ENCODE data around the gene OR51B4.

The OR51B4 gene

DNA sequence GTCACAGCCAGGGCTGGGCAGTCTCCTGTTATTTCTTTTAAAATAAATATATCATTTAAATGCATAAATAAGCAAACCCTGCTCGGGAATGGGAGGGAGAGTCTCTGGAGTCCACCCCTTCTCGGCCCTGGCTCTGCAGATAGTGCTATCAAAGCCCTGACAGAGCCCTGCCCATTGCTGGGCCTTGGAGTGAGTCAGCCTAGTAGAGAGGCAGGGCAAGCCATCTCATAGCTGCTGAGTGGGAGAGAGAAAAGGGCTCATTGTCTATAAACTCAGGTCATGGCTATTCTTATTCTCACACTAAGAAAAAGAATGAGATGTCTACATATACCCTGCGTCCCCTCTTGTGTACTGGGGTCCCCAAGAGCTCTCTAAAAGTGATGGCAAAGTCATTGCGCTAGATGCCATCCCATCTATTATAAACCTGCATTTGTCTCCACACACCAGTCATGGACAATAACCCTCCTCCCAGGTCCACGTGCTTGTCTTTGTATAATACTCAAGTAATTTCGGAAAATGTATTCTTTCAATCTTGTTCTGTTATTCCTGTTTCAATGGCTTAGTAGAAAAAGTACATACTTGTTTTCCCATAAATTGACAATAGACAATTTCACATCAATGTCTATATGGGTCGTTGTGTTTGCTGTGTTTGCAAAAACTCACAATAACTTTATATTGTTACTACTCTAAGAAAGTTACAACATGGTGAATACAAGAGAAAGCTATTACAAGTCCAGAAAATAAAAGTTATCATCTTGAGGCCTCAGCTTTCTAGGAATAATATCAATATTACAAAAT is 13.4 kb downstream of the OR51B4 start:
- intact Hi-C loops (cut with micrococcal nuclease), result no loop called here
- Mint-ChIP-seq H3K4me3 (no peak overlapping the region), H3K27ac (no peak overlapping the region), H3K36me3 (ENCODE audit: low read depth) (no peaks in the 10 kb centered on the region), H3K9me3 (no peaks in the 10 kb centered on the region), H3K27me3 (no peaks in the 10 kb centered on the region), H3K4me1 (ENCODE audit: low read depth) (no peaks in the 10 kb centered on the region)

DNA sequence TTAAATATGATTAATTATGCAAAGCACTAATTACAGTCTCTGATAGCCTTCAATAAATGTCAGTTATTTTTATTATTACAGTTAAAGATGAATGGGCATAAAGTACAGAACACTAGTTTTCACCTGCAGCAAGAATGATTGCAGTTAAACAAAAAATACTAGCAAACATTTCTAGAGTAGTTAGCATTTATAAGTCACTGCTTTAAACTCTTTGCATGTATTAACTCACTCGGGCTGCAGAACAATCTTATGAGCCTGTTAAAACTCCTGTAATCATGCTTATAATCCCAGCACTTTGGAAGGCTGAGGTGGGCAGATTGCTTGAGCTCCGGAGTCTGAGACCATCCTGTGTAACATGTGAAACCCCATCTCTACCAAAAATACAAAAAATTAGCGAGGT is 14.8 kb downstream of the OR51B4 start:
- Mint-ChIP-seq H3K27me3 (no peaks in the 10 kb centered on the region), H3K27ac (no peak overlapping the region), H3K36me3 (ENCODE audit: low read depth) (no peaks in the 10 kb centered on the region), H3K4me3 (no peak overlapping the region), H3K9me3 (no peaks in the 10 kb centered on the region), H3K4me1 (ENCODE audit: low read depth) (no peaks in the 10 kb centered on the region)
- intact Hi-C loops (cut with micrococcal nuclease), result no loop called here

DNA sequence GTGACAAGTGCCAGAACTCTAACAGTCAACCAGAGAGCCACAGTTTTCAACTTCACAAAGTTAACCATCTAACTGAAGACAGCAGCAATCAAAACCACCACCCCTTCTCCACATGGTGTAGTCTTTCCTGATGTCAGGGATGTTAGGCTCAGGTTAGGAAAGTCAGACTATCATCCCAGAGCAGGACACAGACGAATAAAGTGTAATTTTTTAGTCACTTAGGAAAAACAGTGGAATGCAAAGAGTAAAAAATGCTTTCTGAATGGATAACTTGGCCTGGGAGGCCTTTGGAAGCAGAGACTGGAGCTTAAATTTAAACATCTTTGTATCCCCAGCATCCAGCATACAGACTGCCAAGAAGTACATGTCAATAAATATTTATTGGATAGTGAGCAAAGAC is 15.4 kb downstream of the OR51B4 start:
- no peak overlapping the region for H3K4me3 Mint-ChIP-seq
- H3K27ac Mint-ChIP-seq, result no peak overlapping the region
- H3K9me3 Mint-ChIP-seq, result no peaks in the 10 kb centered on the region
- no peaks in the 10 kb centered on the region for H3K27me3 Mint-ChIP-seq
- no peaks in the 10 kb centered on the region for H3K36me3 Mint-ChIP-seq (ENCODE audit: low read depth)
- intact Hi-C loops (cut with micrococcal nuclease), result no loop called here
- no peaks in the 10 kb centered on the region for H3K4me1 Mint-ChIP-seq (ENCODE audit: low read depth)

DNA sequence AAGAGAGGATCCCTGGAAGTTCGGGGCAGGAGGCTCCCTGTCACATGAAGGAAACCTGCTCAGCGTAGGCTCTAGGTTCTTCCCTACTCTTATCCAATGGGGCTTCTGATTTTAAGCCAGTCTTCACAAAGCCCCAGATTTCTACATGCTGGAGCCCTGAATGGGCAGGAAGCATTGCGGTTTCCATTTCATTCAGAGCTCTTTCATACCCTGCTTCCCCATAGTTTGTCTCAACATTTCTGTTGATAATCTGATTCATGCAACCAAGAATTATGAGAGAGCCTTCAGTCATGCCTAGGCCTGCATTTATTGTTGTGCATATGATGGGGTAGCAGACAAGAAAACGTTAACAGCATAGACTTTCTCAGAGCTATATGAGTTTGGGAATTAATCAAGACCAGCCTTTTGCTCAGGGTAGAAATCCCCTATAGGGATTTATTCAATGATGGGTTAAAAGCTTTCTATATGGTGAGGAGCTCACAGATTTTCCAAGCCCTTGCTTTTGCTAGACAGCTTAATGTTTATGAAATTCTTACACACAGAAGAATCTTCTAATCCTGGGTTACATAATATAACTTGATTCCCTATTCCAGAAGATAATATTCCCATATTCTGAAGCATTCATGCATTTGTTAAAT is 15.9 kb downstream of the OR51B4 start:
- intact Hi-C loops (cut with micrococcal nuclease), result no loop called here
- H3K4me3 Mint-ChIP-seq, result no peak overlapping the region
- H3K27ac Mint-ChIP-seq, result no peak overlapping the region
- H3K4me1 Mint-ChIP-seq (ENCODE audit: low read depth), result peaks cover 1% of the 10 kb centered on the region
- no peaks in the 10 kb centered on the region for H3K9me3 Mint-ChIP-seq
- H3K27me3 Mint-ChIP-seq, result no peaks in the 10 kb centered on the region
- no peaks in the 10 kb centered on the region for H3K36me3 Mint-ChIP-seq (ENCODE audit: low read depth)

DNA sequence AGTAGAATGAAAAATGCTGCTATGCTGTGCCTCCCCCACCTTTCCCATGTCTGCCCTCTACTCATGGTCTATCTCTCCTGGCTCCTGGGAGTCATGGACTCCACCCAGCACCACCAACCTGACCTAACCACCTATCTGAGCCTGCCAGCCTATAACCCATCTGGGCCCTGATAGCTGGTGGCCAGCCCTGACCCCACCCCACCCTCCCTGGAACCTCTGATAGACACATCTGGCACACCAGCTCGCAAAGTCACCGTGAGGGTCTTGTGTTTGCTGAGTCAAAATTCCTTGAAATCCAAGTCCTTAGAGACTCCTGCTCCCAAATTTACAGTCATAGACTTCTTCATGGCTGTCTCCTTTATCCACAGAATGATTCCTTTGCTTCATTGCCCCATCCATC is 17.1 kb downstream of the OR51B4 start:
- no peaks in the 10 kb centered on the region for H3K9me3 Mint-ChIP-seq
- H3K36me3 Mint-ChIP-seq (ENCODE audit: low read depth), result no peaks in the 10 kb centered on the region
- no peak overlapping the region for H3K4me3 Mint-ChIP-seq
- no peaks in the 10 kb centered on the region for H3K27me3 Mint-ChIP-seq
- intact Hi-C loops (cut with micrococcal nuclease), result no loop called here
- no peak overlapping the region for H3K27ac Mint-ChIP-seq
- peaks cover 6% of the 10 kb centered on the region for H3K4me1 Mint-ChIP-seq (ENCODE audit: low read depth)

DNA sequence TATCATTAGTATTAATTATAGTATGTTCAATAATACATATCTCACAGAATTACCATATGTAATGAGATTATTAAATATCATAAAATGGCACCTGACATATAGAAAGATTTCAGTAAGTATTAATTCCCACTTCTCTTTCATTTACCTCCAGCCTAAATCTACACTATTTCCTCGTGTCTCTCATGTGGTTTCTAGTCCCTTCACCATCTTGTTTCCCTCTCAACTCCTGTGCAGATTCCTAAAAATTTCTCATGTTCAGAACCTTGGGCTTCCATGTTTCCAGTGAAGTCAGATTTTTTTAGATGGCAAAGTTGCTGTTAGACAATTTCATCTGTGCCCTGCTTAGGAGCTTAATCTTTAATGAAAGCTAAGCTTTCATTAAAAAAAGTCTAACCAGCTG is 17.9 kb downstream of the OR51B4 start:
- Mint-ChIP-seq H3K9me3 (no peaks in the 10 kb centered on the region), H3K27me3 (no peaks in the 10 kb centered on the region), H3K4me3 (no peak overlapping the region), H3K36me3 (ENCODE audit: low read depth) (no peaks in the 10 kb centered on the region), H3K4me1 (ENCODE audit: low read depth) (peaks cover 6% of the 10 kb centered on the region), H3K27ac (no peak overlapping the region)
- intact Hi-C loops (cut with micrococcal nuclease), result no loop called here

DNA sequence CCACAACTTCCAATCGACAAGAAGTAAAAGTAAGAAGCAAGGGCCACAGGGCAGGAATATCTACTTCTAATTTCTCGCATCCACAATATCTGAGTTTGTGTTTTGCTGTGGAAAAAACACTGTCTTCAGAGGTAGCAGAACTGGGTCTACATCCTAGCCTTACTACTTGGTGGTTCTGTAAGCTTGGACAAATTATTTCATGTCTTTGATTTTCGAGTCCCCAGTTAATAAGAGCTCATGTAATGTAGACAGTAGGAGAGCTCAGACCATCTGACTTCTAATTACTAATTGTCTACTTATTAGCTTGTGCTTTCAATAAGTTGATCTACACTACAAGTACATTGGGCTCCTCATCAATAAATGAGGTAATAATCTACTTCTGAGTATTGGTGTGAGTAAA is 18.7 kb downstream of the OR51B4 start:
- H3K27me3 Mint-ChIP-seq, result no peaks in the 10 kb centered on the region
- H3K36me3 Mint-ChIP-seq (ENCODE audit: low read depth), result no peaks in the 10 kb centered on the region
- H3K9me3 Mint-ChIP-seq, result no peaks in the 10 kb centered on the region
- peaks cover 6% of the 10 kb centered on the region for H3K4me1 Mint-ChIP-seq (ENCODE audit: low read depth)
- no peak overlapping the region for H3K27ac Mint-ChIP-seq
- intact Hi-C loops (cut with micrococcal nuclease), result no loop called here
- H3K4me3 Mint-ChIP-seq, result no peak overlapping the region

DNA sequence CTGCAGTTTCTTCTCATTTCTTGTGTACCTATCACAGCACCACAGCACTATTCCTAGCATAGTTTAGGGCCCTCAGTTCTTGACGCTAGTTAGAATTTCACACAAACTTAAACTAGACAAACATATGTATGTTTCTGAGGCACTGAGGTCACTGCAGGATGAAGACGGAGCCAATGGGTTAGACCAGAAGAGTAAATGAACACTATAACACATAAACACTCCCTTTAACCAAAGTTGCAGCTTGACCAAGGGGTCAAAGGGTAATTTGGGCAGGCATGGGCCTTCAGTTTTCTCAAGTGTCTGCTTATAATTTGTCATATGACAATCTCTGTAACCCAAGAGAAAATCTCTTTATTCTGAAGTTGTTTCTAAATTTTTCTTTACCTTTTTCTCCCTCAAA is 19.1 kb downstream of the OR51B4 start:
- intact Hi-C loops (cut with micrococcal nuclease), result no loop called here
- H3K27ac Mint-ChIP-seq, result no peak overlapping the region
- peaks cover 6% of the 10 kb centered on the region for H3K4me1 Mint-ChIP-seq (ENCODE audit: low read depth)
- no peaks in the 10 kb centered on the region for H3K9me3 Mint-ChIP-seq
- H3K36me3 Mint-ChIP-seq (ENCODE audit: low read depth), result no peaks in the 10 kb centered on the region
- no peak overlapping the region for H3K4me3 Mint-ChIP-seq
- H3K27me3 Mint-ChIP-seq, result no peaks in the 10 kb centered on the region

DNA sequence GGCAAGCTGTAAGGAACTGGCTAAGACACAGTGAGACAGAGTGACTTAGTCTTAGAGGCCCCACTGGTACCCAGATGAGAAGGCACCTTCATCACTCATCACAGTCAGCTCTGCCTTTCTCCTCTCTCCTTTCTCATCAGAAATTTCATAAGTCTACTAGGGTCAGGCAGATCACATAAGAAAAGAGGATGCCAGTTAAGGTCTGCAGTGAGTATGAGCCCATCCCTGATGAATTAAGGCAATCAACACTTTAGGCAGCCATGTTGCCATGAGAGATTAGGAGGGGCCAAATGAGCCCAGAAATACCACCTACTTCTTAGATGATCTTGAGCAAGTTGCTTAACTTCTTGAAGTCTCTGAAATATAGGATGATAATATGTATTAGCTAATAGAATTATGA is 20.1 kb downstream of the OR51B4 start:
- no peaks in the 10 kb centered on the region for H3K27me3 Mint-ChIP-seq
- H3K27ac Mint-ChIP-seq, result no peak overlapping the region
- no peaks in the 10 kb centered on the region for H3K36me3 Mint-ChIP-seq (ENCODE audit: low read depth)
- intact Hi-C loops (cut with micrococcal nuclease), result no loop called here
- H3K4me3 Mint-ChIP-seq, result no peak overlapping the region
- no peaks in the 10 kb centered on the region for H3K9me3 Mint-ChIP-seq
- H3K4me1 Mint-ChIP-seq (ENCODE audit: low read depth), result peaks cover 6% of the 10 kb centered on the region

DNA sequence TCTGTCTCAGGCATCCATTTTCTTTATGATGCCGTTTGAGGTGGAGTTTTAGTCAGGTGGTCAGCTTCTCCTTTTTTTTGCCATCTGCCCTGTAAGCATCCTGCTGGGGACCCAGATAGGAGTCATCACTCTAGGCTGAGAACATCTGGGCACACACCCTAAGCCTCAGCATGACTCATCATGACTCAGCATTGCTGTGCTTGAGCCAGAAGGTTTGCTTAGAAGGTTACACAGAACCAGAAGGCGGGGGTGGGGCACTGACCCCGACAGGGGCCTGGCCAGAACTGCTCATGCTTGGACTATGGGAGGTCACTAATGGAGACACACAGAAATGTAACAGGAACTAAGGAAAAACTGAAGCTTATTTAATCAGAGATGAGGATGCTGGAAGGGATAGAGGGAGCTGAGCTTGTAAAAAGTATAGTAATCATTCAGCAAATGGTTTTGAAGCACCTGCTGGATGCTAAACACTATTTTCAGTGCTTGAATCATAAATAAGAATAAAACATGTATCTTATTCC is 21.1 kb downstream of the OR51B4 start:
- Mint-ChIP-seq H3K4me3 (no peak overlapping the region), H3K4me1 (ENCODE audit: low read depth) (peaks cover 6% of the 10 kb centered on the region), H3K36me3 (ENCODE audit: low read depth) (no peaks in the 10 kb centered on the region), H3K27me3 (no peaks in the 10 kb centered on the region), H3K27ac (no peak overlapping the region), H3K9me3 (no peaks in the 10 kb centered on the region)
- intact Hi-C loops (cut with micrococcal nuclease), result no loop called here

DNA sequence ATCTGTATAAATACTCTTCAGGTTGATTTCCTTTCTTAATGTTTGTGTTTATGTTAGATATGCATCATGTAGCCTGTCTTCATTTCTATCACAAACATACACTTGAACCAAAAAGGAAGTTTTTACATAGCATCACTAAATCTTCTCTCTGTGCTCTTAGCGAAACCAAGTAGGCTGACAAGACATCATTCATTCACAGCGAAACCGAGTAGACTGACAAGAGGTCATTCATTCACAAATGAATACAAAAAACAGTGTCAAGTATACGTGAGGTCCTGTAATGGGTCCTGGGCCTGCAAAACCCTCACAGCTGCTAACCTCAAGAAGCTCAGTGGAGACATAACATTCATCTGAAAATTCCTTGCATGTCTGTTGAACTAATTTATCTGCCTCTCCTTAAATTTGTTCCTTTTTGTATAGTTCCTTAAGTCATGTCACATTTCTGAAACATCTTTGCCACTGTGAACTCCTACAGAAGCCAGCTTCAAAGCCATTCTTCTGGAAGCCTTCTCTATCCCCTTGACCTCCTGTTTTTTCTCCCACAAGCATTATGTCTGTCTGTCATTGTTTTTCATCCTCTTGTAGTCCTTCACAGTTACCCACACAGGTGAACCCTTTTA is 22.2 kb downstream of the OR51B4 start:
- Mint-ChIP-seq H3K27me3 (no peaks in the 10 kb centered on the region), H3K4me1 (ENCODE audit: low read depth) (peaks cover 6% of the 10 kb centered on the region), H3K9me3 (no peaks in the 10 kb centered on the region), H3K4me3 (no peak overlapping the region), H3K27ac (no peak overlapping the region), H3K36me3 (ENCODE audit: low read depth) (no peaks in the 10 kb centered on the region)
- intact Hi-C loops (cut with micrococcal nuclease), result no loop called here

DNA sequence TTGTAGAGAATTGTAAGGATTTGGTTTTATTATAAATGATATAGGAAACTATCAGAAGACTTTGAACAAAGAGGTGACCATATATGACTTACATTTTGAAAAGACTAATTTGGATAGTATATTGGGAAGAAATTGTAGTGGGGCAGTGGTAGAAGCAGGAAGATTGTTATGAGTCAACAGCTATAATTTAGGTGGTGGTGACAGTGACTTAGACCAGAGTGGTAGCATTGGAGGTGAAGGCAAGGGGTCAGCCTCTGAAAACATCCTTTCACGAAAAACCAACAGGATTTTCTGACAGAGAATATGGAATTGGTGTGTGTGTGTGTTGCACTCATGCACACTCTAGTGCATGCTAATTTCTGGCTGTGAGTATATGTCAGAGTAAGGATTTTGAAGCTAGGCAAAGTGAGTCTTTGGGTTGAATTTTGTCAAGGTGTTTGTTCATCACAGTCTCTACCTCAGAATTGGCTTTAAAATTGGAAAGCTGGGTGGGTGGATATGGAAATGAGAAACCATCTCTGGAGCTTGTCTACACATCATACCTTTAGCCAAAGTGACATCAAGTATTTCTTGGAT is 23.9 kb downstream of the OR51B4 start:
- Mint-ChIP-seq H3K9me3 (no peaks in the 10 kb centered on the region), H3K27ac (no peak overlapping the region)
- intact Hi-C loops (cut with micrococcal nuclease), result no loop called here

DNA sequence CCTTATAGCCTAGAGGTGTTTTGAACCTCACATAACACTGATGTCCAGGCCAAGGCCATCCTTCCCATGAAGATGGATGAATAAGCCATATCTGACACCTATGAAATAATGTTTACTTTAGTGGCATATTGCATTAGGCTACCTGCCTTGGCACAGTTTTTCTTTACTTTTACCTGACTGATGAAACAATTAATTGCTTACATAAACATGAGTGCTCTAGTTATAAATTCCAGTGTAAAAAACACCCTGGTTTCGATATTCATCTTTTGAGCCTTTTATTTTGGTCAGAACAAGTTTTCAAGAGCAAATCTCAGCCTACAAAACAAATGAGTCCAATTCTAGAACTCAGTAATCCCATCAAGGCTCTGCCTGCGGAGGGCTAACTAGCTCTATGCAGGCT is 25.0 kb downstream of the OR51B4 start:
- Mint-ChIP-seq H3K4me1 (ENCODE audit: low read depth) (peaks cover 6% of the 10 kb centered on the region), H3K9me3 (no peaks in the 10 kb centered on the region), H3K27me3 (no peaks in the 10 kb centered on the region), H3K36me3 (ENCODE audit: low read depth) (no peaks in the 10 kb centered on the region), H3K27ac (no peak overlapping the region), H3K4me3 (no peak overlapping the region)
- intact Hi-C loops (cut with micrococcal nuclease), result no loop called here

More for the DNA sequence above, 23.9 kb downstream of the OR51B4 start:
- Mint-ChIP-seq H3K4me1 (ENCODE audit: low read depth) (peaks cover 6% of the 10 kb centered on the region), H3K4me3 (no peak overlapping the region), H3K36me3 (ENCODE audit: low read depth) (no peaks in the 10 kb centered on the region), H3K27me3 (no peaks in the 10 kb centered on the region)
